GM12872 (cell line): ENCODE data around the gene AK5.

Experiments used
- CTCF ChIP-seq: IDR thresholded peaks from 3 replicates; pipeline ENCODE4 v1.5.1; 2011; ENCODE audit warnings: low read depth, mild to moderate bottlenecking, low read length, moderate library complexity; ENCODE audit not compliant: insufficient read depth

AK5 gene

GRCh38 chr1:77250126-77250525 lies 31.7 kb upstream of the AK5 start:
- TF ChIP-seq CTCF: no peak

- no peak for TF ChIP-seq CTCF
Observed at GRCh38 chr1:77253211-77253610, 28.6 kb upstream of the AK5 start.

GRCh38 chr1:77263708-77264107 lies 18.1 kb upstream of the AK5 start:
- TF ChIP-seq CTCF: no peak

- TF ChIP-seq CTCF: no peak
Observed at GRCh38 chr1:77265180-77265579, 16.6 kb upstream of the AK5 start.

GRCh38 chr1:77267035-77267434 lies 14.8 kb upstream of the AK5 start:
- TF ChIP-seq CTCF: no peak

- TF ChIP-seq CTCF: no peak
Observed at GRCh38 chr1:77271852-77272580, 9.8 kb upstream of the AK5 start.

GRCh38 chr1:77273891-77274290 lies 7.9 kb upstream of the AK5 start:
- no peak for TF ChIP-seq CTCF
